GM12801 (cell line): ENCODE measurements around the gene ADAMTS8.

Experiments
- CTCF ChIP-seq: IDR thresholded peaks from one replicate; pipeline ENCODE4 v1.5.1; 2011; ENCODE audit warnings: control low read depth; ENCODE audit not compliant: insufficient read length; ENCODE audit errors: extremely low read depth

The ADAMTS8 gene

GRCh38 chr11:130474637-130475400 lies 46.4 kb upstream of the ADAMTS8 start:
- TF ChIP-seq CTCF, result no peak

DNA sequence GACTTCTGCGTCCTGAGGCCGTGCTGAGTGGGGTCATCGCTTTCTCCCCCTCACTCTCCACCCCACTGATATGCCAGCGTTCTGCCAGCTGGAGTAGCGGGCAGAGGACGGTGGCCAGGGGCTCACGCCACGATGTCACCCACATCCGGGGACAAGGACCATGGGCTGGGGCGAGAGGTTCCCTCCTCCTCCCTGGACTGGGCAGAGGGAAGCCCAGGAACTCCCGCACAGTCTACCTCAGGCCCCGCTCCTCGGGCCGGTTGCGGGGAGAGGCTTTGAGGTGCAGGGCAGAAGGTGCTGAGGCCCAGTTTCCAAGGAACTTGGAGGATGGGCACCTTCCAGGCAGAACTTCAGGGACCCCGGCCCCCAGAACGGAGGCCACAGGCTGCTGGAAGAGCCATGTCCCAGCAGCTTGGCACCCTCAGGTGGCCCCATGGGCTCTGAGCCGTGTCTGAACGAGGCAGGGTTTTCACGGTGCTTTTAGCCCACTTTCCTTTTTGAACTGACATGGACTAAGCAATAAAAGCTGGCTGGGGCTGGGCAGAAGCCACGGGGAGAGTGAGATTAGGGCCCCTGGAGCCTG lies 45.5 kb upstream of the ADAMTS8 start:
- TF ChIP-seq CTCF, result no peak

GRCh38 chr11:130473056-130473794 lies 44.8 kb upstream of the ADAMTS8 start:
- no peak for TF ChIP-seq CTCF

DNA sequence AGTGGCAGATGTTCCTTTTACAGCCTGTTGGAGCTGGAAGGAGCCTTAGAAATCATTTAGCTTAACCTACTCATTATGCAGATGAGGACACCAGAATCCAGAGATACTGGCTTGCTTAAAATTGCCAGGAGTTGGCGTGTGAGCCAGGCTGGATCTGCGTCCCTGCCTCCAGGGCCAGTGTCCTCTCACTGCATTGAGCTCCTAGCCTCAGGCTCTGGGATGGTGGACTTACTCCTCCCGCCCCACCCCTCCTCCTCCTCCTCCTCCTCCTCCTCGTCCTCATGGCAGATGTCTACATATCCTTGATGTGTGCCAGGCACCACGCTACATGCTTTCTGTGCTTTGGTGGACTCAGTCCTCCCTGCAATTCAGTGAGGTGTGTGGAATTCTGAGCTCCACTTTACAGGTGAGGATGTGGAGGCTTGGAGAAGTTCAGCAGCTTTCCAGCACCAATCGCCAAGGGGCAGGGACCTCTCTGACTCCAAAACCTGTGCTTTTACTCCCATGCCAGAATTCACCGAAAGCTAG lies 44.1 kb upstream of the ADAMTS8 start:
- no peak for TF ChIP-seq CTCF

DNA sequence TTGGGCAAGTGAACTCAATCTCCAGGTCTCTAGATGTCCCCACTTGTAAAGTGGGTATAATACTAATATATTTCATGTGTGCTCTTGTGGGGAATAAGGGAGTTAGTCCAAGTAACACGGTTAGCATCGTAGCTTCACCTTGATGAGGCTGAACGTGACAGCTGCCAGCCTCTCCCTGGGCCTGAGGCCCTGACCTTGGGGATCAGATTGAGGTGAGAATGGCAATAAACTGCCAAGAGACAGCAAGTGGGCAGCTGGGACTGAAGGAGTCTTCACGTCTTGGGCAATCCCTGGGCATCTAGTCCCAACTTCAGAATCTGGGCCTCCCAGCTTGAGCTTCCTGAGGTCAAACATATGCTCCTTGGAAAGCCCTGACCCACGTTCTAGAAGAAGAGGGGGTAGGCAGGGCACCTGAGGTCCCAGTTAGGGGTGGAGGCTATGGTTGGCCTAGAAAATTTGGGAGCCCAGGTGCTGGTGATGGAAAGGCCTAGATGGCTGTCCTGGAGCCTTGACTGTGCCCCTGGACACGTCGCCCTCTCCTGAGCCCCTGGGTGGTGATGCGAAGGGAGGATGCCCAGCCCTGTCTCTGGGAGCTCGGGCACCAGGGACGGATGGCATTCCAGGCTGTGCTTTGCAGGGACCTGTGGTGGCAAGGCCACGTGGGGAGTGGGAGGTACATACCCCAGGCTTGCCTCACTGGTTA lies 43.5 kb upstream of the ADAMTS8 start:
- TF ChIP-seq CTCF, result no peak

DNA sequence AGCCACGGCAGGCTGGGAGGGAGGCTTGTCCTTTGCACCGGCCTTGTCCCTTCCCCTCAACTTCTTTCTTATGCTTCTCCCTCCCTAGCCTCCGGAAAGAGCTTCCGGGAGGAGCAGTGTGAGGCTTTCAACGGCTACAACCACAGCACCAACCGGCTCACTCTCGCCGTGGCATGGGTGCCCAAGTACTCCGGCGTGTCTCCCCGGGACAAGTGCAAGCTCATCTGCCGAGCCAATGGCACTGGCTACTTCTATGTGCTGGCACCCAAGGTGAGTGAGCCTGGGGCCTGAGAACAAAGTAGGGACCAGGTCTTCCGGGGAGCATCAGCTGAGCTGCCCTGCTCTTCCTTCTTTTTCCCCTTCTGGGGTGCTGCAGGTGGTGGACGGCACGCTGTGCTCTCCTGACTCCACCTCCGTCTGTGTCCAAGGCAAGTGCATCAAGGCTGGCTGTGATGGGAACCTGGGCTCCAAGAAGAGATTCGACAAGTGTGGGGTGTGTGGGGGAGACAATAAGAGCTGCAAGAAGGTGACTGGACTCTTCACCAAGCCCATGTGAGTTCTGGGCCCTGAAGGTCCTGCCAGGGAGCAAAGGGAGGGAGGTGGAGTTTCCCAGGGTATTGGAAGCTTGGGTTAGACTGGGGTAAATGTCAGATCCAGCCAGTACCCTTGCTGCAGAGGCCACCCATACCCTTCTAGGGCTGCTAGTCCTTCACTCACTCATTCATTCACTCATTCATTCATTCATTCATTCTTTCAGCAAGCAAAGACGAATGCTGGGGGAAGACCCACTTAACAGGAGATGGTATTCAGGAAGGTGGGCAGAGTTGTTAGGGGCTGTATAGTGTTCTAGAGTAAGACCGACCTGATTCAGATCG lies 42.7 kb upstream of the ADAMTS8 start:
- no peak for TF ChIP-seq CTCF
